GM21390 (cell line): ENCODE results near the gene CCER1.
A peak's percentile ranks its signal among the peaks of the same experiment; 100 is the strongest.
"Not testable (repeated sequence)": the region's sequence is repeated elsewhere in the genome, so short reads cannot be mapped to it uniquely, and the experiment has no call there.

Experiments
- ATAC-seq: cut with Tn5 transposase; IDR thresholded peaks from one replicate; pipeline ENCODE4 v1.9.1; 2021; ENCODE audit not compliant: unreplicated experiment

The CCER1 gene

DNA sequence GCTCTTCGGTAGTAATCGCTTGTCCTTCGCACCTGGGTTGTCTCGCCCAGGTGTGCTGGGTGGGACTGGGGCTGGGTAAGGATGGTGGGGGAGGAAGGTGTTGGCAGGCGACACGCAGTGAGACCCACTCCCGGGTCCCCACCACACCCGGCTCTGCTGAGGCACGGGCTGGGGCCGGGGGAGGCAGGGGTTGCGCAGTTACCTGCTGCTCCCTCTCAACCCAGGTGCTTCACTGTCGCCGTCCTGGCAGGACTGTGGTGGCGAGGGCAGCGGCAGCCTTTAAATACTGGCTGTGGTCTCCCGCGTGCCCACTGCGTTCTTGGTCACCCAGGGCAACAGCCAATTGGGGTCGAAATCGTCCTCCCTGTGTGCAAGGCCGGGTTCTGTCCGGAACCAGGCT is at the start of gene CCER1:
CCER1 (minus strand) TSS at position 256 of the 400 bp plus-strand sequence. CDS start 434 bp downstream, outside the sequence.
- no peak for ATAC-seq

DNA sequence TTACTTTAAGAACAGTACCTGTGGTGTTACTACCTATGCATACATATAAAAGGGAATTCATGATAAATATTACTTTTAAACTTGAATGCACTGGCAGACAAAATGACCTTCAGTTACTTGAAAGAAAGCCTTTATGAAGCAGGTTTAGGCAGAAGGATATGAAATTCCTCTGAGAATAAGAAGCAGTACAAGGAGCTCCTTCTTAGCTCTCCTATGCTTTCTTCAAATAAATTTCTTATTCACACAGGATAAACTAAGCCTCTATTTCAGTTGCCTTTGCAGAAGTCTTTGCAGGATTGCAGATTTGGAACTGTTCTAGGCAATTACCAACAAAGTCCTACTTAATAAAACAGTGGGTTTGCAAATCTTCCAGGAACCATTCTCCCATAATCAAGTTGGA is 48.8 kb upstream of the CCER1 start:
- ATAC-seq: no peak

DNA sequence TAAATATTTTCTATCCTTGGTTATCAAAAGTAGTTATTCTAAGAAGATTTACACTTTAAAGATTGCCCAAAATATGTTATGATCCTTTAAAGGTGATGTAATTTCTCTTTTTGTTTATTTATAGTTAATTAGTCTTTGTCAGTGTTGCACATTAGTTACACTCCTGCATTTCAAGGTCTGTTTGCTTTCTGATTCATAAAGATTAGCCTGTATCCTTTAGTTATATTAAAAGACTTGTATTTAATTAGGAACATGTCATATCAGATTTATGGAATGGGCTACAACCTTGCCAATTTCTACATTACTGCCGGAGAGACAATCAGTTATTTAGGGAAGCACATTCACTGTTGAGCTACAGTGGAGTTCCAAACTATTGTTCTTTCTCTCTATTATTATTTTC is 46.3 kb upstream of the CCER1 start:
- no peak for ATAC-seq

DNA sequence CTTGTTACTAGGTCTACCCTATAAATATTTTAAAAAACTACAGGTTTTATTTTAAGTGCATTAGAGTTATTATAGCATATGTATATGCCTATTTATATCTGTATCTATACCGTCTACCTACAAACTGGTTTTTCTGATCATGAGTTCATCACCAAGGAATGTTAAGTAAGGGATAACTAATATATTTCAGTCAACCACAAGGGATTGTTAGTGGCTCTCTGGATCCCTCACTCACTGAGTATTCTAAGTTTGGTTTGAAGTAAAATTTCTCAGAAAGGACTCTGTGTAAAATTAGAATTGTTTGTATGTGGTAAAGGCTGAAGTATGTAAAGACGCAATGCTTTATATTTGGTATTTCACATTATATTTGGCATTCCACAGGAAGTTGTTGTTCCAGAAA is 45.0 kb upstream of the CCER1 start:
- ATAC-seq: no peak

- no peak for ATAC-seq
Measured at GRCh38 chr12:90999527-90999926, 44.6 kb upstream of the CCER1 start.

GRCh38 chr12:90995010-90995409 is 40.0 kb upstream of the CCER1 start:
- no peak for ATAC-seq

- no peak for ATAC-seq
Measured at GRCh38 chr12:90991952-90992465, 37.0 kb upstream of the CCER1 start.

GRCh38 chr12:90990611-90991010 is 35.6 kb upstream of the CCER1 start:
- ATAC-seq: no peak

DNA sequence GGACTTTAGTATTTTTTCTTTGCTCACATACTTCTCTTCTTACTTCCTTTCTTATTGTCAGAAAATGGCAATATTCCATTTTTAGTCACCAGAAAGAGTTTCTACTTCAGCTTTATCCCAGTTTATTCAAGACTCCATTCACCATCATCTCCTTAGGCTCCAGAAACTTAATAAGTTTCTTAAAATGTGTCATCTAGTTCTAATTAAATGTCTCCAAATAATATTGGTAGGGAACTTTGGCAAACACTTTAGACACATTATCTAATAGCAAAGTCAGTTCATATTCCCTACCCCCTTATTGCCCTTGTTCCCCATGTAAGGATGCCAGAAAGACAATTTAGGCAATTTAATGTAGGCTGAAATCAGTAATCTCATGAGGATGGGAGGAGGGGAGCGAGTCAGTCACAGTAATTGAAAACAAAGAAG is 34.7 kb upstream of the CCER1 start:
- ATAC-seq: no peak

- ATAC-seq: no peak
Measured at GRCh38 chr12:90987520-90987919, 32.5 kb upstream of the CCER1 start.

- ATAC-seq: no peak
Measured at GRCh38 chr12:90987101-90987500, 32.1 kb upstream of the CCER1 start.

DNA sequence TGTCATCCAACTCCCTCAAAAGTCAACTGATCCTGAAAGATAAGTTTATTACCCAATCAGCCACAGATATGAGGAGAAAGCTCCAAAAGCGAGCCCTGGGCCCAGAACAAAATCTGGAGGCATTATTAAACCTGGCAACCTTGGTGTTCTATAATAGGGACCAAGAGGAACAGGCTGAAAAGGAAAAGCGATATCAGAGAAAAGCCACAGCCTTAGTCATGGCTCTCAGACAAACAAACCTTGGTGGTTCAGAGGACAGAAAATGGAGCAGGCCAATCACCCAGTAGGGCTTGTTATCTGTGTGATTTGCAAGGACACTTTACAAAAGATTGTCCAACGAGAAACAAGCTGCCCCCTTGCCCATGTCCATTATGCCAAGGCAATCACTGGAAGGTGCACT is 30.4 kb upstream of the CCER1 start:
- ATAC-seq: not testable (repeated sequence)

GRCh38 chr12:90984114-90984513 is 29.1 kb upstream of the CCER1 start:
- no peak for ATAC-seq

DNA sequence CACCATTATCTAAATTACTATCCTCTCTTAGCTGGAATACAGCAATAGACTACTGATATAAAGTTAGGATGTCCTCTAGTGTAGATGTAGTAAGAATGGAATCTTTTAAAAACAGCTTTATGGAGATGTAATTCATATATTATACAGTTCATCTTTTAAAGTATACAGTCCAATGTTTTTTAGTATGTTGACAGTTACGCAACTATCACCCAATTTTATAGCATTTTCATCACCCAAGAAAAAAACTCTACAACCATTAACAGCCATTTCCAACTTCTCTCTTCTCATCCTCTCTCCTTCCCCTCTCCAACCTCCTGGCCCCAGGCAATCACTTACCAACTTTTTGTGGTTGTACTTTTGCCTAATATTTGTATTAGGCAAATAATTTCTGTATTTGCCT is 27.2 kb upstream of the CCER1 start:
- ATAC-seq: no peak

DNA sequence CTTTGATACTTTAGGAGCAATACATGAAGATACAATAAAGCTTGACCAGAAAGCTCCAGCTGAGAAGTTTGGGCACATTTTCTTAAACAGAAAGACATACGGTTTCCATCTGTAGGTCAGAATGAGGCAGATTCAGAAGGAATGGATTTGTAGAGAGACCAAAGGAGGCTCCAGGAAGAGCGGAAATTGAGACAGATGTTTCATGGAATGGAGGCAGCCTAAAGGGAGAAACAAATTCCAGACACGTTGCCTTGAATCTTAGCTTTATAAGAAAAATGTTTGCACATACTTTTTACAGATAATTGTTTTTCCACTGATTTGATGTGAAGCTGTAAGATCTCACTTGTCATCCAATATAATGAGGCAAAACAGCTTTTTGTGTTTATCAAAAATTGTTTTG is 25.0 kb upstream of the CCER1 start:
- ATAC-seq: no peak

DNA sequence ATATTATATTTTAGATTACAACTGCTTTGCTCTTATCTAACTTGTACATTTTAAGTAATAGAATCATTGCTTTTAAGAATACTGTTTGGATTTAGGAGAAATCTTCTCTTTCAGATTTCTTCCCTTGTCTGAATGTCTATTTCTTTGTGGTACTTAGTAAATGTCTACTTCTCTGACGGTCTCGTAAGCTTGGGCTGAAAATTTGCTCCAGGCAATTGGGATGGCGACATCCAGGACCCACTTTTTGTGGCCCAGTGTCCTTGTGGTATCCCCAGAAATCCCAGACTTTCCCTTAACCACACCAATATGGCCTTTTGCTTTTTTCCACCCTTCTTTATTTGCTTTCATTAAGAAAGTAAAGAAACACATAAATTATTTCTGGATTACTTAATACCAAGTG is 24.0 kb upstream of the CCER1 start:
- ATAC-seq: no peak

- peak; percentile 82 for ATAC-seq
Measured at GRCh38 chr12:90978117-90978770, 23.3 kb upstream of the CCER1 start.

- no peak for ATAC-seq
Measured at GRCh38 chr12:90977224-90977623, 22.2 kb upstream of the CCER1 start.

DNA sequence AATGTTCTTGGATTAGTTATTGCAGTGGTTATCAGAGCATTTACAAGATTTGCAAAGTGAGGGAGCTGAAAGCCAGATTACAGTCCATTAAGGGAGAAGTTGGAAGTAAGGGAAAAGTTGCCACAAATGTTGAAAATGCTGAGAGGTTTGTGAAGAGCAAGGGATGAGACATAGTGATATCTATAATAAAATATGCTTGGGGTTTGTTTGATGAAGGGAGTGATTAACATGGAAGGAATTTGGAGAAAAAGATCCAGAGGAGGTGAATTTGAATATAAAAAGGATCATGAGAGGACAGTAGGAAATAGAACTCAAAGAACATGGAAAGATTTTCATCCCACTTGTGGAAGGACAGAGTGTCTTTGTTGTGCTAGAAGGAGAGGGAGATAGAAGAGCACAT is 19.3 kb upstream of the CCER1 start:
- no peak for ATAC-seq

GRCh38 chr12:90972226-90972625 is 17.2 kb upstream of the CCER1 start:
- ATAC-seq: no peak

GRCh38 chr12:90970911-90971310 is 15.9 kb upstream of the CCER1 start:
- no peak for ATAC-seq

DNA sequence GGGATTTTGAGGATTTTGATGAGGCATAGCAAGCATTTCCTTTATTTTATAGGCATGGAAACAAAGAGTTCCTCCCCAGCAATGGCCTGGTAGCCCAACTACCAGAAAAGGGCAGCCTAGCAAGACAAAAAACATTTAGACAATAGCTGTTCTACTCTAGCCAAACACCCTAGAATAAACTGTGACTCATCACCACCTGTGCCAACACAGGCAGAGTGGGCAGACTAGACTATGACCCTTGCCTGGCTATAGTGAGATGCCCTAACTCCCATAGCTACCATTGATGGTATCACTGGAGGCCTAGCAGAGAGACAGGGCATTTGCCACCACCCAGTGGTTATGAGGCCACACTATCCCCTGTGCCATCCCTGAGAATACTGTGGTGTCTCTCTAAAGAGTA is 15.5 kb upstream of the CCER1 start:
- ATAC-seq: no peak

GRCh38 chr12:90969851-90970250 is 14.9 kb upstream of the CCER1 start:
- no peak for ATAC-seq
